BJ (cell line): ENCODE results near the gene MORC1. TPM values are rescaled to one million over a fixed set of nuclear protein-coding genes. Genes with fewer than 3 reads are reported as not detected.

Experiments
- CTCF ChIA-PET: fragments of 350-600 bp; formaldehyde crosslinking; extraction: SDS; loops from one replicate; lab custom pipeline; 2021; ENCODE audit warnings: antibody characterized with exemption, inconsistent platforms; lab: Yijun Ruan, JAX
- POLR2A ChIA-PET: fragments of 300-600 bp; sonication (Branson Sonifier 250); formaldehyde crosslinking; extraction: SDS; loops from one replicate; lab custom pipeline; 2021; ENCODE audit warnings: antibody characterized with exemption; lab: Charles Lee
- DNase-seq: peaks from one replicate; pipeline ENCODE4 v3.0.0-alpha.2; 2011; ENCODE audit warnings: low read depth
- H3K27me3 ChIP-seq: 2 replicates; pipeline ENCODE4 v1.6.0; 2011; ENCODE audit warnings: low read length; ENCODE audit not compliant: control insufficient read depth, insufficient read depth
- H3K36me3 ChIP-seq: 2 replicates; pipeline ENCODE4 v1.5.1; 2011; ENCODE audit warnings: low read length; ENCODE audit not compliant: control insufficient read depth, insufficient read depth
- H3K4me3 ChIP-seq: 2 replicates; pipeline ENCODE4 v1.5.1; 2011; ENCODE audit warnings: low read depth, mild to moderate bottlenecking, control low read depth, low read length
- polyA plus RNA-seq: library from polyadenylated mRNA; depleted of rRNA; stranded (reverse); fragments of >200 nt; gene quantifications from 2 replicates; pipeline ENCODE4 v1.2.3, GENCODE V29; 2011
- TF ChIP-seq, protein P1 (sequence below): IDR thresholded peaks from 2 replicates; pipeline ENCODE4 v1.5.1; 2011; ENCODE audit warnings: low read depth, mild to moderate bottlenecking, control low read depth, inconsistent platforms, low read length, moderate library complexity; ENCODE audit not compliant: insufficient read depth

MORC1 gene
- polyA plus RNA-seq, 1 experiment = not detected

DNA sequence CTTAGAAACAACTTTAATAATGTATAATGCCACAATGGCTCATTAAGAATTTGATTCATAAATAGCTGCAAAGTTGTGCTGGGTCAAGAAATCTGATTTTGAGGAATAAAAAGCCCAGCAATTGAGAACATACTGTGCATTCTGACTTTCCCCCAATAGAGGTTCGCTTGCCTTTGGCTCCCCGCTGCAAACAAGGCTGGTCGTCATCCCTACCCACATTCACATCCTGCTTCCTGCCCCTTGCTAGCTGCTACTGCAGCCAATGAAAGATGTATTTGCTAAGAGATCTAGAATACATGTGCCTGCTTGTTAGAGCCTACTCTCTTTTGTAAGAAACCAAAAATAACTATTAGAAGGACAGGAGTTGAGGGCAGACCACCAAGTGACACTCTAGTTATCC, 112.5 kb downstream of the MORC1 start:
- TF ChIP-seq, protein P1, sequence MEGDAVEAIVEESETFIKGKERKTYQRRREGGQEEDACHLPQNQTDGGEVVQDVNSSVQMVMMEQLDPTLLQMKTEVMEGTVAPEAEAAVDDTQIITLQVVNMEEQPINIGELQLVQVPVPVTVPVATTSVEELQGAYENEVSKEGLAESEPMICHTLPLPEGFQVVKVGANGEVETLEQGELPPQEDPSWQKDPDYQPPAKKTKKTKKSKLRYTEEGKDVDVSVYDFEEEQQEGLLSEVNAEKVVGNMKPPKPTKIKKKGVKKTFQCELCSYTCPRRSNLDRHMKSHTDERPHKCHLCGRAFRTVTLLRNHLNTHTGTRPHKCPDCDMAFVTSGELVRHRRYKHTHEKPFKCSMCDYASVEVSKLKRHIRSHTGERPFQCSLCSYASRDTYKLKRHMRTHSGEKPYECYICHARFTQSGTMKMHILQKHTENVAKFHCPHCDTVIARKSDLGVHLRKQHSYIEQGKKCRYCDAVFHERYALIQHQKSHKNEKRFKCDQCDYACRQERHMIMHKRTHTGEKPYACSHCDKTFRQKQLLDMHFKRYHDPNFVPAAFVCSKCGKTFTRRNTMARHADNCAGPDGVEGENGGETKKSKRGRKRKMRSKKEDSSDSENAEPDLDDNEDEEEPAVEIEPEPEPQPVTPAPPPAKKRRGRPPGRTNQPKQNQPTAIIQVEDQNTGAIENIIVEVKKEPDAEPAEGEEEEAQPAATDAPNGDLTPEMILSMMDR = no peak
- CTCF ChIA-PET = no interaction called here
- Histone ChIP-seq H3K36me3 (no peaks in the 10 kb centered on the region), H3K4me3 (no peak overlapping the region), H3K27me3 (no peaks in the 10 kb centered on the region)
- no peak for DNase-seq
- POLR2A ChIA-PET = no interaction called here

- H3K27me3 ChIP-seq = no peaks in the 10 kb centered on the region
- TF ChIP-seq, protein P1 = no peak
- POLR2A ChIA-PET = no interaction called here
- DNase-seq = no peak
- H3K36me3 ChIP-seq = no peaks in the 10 kb centered on the region
- H3K4me3 ChIP-seq = no peak overlapping the region
- CTCF ChIA-PET = no interaction called here
These were observed 119.5 kb downstream of the MORC1 start for GRCh38 chr3:108998436-108998835.

GRCh38 chr3:108985844-108986243, 132.1 kb downstream of the MORC1 start:
- no peak overlapping the region for H3K4me3 ChIP-seq
- TF ChIP-seq, protein P1 = no peak
- DNase-seq = no peak
- ChIA-PET CTCF (interaction anchor here (0.9 kb wide), 1 partner anchor 8 kb away, joined by 3 read pairs; no protein-coding TSS in a partner anchor), POLR2A (no interaction called here)
- H3K27me3 ChIP-seq = no peaks in the 10 kb centered on the region
- no peaks in the 10 kb centered on the region for H3K36me3 ChIP-seq

DNA sequence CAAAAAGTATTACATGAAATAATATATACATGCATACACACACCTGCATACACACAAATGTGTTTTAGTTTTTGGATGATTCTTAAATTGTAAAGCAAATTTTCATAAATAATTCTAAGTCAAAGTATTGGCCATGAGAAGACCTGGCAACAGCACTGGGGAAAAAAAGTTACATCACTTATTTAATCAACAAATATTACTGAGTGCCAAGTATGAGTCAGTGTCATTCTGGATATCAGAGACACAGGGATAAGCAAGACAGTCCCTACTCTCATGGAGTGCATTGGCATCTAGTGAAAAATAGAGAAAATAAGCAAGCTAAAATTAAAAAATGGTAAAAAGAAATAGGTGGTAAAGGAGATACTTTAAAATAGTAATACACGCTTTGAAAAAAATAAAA, 134.9 kb downstream of the MORC1 start:
- H3K36me3 ChIP-seq = no peaks in the 10 kb centered on the region
- POLR2A ChIA-PET = no interaction called here
- no peaks in the 10 kb centered on the region for H3K27me3 ChIP-seq
- TF ChIP-seq, protein P1 = no peak
- H3K4me3 ChIP-seq = no peak overlapping the region
- CTCF ChIA-PET = no interaction called here
- DNase-seq = no peak

DNA sequence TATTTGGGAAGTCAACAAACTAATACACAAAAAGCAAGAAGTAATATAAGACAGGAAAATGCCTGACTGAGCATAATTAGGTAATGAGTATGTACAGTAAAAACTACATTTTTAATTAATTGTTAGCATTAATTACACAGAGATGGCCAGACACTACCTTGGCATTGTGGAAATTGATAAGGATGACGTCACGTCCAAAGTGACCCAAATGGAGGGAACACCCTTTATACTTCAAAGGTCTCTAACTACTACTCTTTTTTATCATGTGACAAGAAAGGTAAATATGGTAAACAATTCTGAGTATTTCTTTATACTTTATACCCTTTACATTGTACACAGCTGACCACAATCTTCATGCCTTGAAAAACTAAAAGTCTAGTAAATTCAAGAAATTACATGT, 141.9 kb downstream of the MORC1 start:
- ChIA-PET POLR2A (no interaction called here), CTCF (no interaction called here)
- Histone ChIP-seq H3K36me3 (no peaks in the 10 kb centered on the region), H3K4me3 (no peak overlapping the region), H3K27me3 (no peaks in the 10 kb centered on the region)
- TF ChIP-seq, protein P1 = no peak
- DNase-seq = no peak
